H7 (cell line): Measurements from ENCODE around the gene TTC7B. TPM values are rescaled to one million over a fixed set of nuclear protein-coding genes. Genes with fewer than 3 reads are reported as not detected.

Source experiments
- DNase-seq: peaks from one replicate; pipeline ENCODE4 v3.0.0; 2012
- H3K27me3 ChIP-seq: 2 replicates; pipeline ENCODE4 v1.6.0; 2011; ENCODE audit warnings: mild to moderate bottlenecking, low read length; ENCODE audit not compliant: control insufficient read depth, insufficient read depth
- H3K36me3 ChIP-seq: replicated peaks from 2 replicates; pipeline ENCODE4 v1.5.1; 2011; ENCODE audit warnings: low read length; ENCODE audit not compliant: control insufficient read depth, insufficient read depth
- H3K4me3 ChIP-seq: 2 replicates; pipeline ENCODE4 v1.5.1; 2011; ENCODE audit warnings: low read depth, mild to moderate bottlenecking, control low read depth, low read length, moderate library complexity; ENCODE audit not compliant: insufficient read depth
- total RNA-seq: library from RNA; depleted of rRNA; stranded (reverse); fragments of >200 nt; shearing (Covaris generic); gene quantifications from 2 replicates; pipeline ENCODE4 v1.2.3, GENCODE V29; 2014

TTC7B gene
- total RNA-seq, 1 experiment from 2014 or later = 27.4 TPM

DNA sequence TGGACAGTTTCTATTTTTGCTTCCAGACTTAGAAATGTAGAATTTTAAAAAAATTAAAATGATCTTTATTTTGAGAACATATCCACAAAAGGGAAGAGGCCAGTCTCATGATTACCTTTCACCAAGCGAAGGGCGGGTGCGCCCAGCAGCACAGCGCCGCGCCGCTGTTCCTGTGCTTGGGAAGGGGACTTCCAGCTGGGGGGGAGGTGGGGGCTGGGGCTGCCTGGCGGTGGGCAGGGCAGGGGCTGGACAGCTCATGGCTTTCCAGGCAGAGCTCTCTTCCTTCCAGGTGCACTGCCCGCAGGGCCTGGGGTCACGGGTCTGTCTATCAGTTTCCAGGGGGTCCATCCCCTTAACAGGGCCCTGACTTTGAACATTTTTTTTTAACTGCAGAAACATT is 199.9 kb downstream of the TTC7B start:
- Histone ChIP-seq H3K4me3 (no peak overlapping the region), H3K27me3 (no peaks in the 10 kb centered on the region), H3K36me3 (no peaks in the 10 kb centered on the region; the same call in 1 of the 2 replicates)
- DNase-seq = peak; percentile 78

DNA sequence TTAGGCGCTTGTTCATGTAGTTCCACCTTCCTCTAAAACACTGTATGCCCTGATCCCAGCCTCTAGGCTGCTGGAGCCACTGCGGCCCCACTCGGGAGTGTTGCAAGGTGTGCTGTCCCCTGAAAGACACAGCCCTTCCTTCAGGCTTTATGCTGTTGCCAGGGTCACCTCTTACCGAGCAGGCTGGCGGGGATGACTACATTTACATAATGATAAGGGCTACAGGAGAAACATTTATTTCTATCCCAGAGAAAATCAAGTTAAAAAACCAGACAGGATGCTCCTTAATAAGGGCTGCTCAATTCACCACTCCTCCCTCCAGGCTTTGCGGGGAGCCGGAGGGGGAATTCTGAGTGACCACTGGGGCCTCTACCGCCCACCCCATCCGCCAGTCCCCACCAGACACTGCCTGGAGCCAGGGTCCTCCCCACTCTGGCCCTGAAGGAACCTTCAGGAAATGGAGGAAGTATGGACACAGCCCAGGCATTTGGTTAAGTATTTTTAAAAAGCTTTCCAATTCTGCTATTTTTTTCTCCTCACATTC is 200.6 kb downstream of the TTC7B start:
- Histone ChIP-seq H3K27me3 (no peaks in the 10 kb centered on the region), H3K36me3 (no peaks in the 10 kb centered on the region; the same call in 1 of the 2 replicates), H3K4me3 (no peak overlapping the region)
- DNase-seq = peak; percentile 61

DNA sequence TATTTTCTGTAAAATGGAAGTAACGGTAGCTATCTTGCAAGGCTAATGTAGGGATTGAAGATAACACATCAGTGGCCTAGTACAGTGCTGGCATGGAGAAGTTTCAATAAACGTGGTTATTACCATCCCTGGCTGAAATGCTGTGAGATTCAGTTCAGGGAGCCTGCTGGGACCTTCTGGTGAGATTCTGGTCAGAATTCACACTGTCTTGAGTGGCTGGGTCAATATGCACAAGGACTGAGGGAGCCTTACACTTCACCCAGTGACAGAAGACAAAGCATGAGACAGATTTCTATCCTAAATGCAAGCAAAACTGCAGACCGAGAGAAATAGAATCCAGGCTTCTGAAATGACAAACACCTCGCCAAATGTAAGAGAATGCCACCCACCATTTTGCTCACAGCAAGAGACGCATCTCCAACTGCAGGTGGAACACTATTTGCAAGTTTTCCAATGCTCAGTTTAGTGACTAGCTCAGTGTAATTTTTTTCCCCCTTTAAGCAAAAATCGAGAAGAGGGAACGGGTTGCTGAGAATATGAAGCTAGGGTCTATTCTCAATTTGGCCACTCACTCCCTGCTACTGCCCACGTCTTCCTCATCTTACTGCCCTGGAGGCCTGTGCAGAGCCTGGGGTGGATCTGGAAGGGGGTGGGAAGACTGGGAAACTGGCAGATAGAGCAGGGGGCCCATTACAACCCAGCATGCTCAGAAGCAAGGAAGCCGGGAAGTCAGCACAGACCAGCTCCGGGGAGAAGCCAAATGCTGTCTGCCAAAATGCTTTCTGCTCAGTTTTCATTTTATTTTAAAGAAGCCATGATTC is 201.3 kb downstream of the TTC7B start:
- H3K4me3 ChIP-seq = no peak overlapping the region
- H3K27me3 ChIP-seq = no peaks in the 10 kb centered on the region
- no peak for DNase-seq
- no peaks in the 10 kb centered on the region; the same call in 1 of the 2 replicates for H3K36me3 ChIP-seq

DNA sequence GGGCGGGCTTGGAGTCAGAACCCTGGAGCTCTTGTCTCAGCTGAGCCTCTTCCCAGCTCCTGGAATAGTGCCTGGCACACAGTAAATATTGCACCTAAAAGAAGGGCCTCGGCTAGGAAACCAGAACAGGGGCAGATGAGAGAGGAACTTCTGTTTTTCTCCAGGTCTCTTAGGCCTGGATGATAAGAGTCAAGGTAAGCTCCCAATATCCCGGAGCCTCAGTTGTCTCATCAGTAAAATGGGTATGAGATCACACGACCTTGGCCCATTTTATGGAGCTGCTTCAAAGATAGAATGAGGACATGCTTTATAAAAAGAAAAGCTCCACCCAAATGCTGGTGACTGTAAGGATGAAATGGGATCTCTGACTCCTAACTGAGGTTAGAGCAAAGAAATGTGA is 202.2 kb downstream of the TTC7B start:
- Histone ChIP-seq H3K36me3 (no peaks in the 10 kb centered on the region; the same call in 1 of the 2 replicates), H3K27me3 (no peaks in the 10 kb centered on the region), H3K4me3 (no peak overlapping the region)
- DNase-seq = no peak

- no peak overlapping the region for H3K4me3 ChIP-seq
- no peaks in the 10 kb centered on the region; the same call in 1 of the 2 replicates for H3K36me3 ChIP-seq
- no peaks in the 10 kb centered on the region for H3K27me3 ChIP-seq
- no peak for DNase-seq
Measured at GRCh38 chr14:90613453-90613852, 202.8 kb downstream of the TTC7B start.

DNA sequence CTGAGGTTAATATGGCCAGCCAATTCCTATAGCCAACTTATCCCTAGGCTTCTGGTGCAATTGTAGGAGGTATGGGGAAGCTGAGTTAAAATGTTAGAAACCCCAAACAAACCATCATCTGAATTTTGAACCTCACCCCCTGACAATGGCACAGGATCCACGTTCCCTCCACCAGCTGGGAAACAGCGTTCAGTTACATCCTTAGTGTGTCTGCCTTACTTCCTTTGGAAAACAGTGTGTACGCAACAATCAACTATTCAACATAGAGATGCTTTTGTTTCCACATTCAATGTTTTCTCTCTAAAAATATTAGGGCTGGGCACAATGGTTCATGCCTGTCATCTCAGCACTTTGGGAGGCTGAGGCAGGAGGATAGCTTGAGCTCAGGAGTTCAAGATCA is 203.4 kb downstream of the TTC7B start:
- Histone ChIP-seq H3K36me3 (no peaks in the 10 kb centered on the region; the same call in 1 of the 2 replicates), H3K4me3 (no peak overlapping the region), H3K27me3 (no peaks in the 10 kb centered on the region)
- DNase-seq = no peak

DNA sequence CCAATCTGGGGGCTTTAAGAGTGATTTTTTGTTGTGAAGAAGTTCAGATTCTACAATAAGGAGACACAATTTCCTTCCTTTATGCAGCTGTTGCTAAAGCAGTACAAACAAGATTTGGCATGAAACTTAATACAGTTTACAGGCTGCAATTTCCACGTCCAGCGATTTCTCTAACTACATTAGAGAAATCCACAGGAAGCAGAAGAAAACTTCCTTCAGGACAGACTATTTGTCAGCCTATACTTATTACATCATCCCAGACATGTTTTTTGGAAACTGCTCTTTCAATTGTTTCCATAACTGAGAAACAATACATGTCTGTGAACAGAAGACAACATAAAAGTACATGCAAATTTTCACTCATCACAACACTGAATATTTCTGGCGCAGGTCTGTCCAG is 204.3 kb downstream of the TTC7B start:
- no peaks in the 10 kb centered on the region; the same call in 1 of the 2 replicates for H3K36me3 ChIP-seq
- no peak overlapping the region for H3K4me3 ChIP-seq
- DNase-seq = no peak
- no peaks in the 10 kb centered on the region for H3K27me3 ChIP-seq

DNA sequence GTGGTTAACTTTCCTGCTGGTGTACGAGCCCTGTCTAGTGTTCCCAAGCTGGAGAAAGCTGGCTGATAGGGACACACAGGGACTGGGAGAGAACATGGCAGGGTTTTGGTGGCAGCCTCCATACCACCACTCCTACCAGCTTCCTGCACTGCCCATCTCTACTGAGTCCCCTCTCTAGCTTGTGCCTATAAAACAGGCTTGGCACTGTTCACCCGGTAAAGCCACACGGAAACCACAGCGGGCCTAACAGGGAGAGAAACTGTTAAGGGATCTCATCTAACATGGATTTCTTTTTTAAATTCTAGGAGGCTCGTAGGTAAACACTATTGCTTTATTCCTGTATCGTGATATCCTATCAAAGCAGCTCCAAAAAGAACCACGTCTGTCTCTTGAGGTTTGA is 204.7 kb downstream of the TTC7B start:
- DNase-seq = no peak
- Histone ChIP-seq H3K4me3 (no peak overlapping the region), H3K36me3 (no peaks in the 10 kb centered on the region; the same call in 1 of the 2 replicates), H3K27me3 (no peaks in the 10 kb centered on the region)

GRCh38 chr14:90610346-90611040 is 205.7 kb downstream of the TTC7B start:
- Histone ChIP-seq H3K27me3 (no peaks in the 10 kb centered on the region), H3K4me3 (no peak overlapping the region), H3K36me3 (no peaks in the 10 kb centered on the region; the same call in 1 of the 2 replicates)
- no peak for DNase-seq

DNA sequence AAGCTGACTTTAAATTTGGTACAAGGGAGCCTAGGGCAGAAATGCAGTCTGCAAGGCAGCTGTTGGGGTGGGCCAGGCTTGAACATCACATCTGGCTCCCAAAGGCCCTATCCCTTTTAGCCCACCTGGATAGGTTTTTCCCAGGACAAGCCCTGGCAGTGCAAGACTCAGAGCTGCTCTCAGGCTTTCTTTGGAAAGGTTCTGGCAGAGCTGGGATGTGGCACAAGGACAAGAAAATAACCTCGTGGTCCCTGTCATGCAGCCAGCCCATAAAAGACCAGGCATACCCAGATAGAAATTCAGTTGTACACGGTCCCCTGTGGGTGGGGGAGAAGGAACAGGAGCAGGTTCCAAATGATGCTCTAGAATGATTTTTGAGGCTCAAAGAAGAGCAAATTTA is 206.9 kb downstream of the TTC7B start:
- DNase-seq = no peak

DNA sequence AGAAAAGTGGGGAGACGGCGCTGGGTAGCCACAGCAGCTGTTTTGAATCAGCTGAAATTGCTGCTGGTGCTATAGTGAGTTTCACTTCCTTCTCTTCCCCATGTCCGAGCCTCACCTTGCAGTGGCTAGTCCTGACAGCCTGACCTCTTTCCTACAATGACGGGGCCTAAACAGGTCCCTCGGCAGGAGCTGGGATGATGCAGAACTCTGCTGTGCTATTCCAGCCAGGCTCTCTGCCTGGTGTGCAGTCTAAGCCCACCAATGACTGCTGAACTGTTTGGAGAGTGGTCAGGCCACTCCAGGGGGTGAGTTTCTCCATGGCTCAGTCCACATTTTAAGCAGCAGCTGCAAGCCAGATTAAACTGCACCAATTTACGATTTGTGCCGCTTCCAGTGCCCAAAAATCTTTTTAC is 207.3 kb downstream of the TTC7B start:
- Histone ChIP-seq H3K36me3 (no peaks in the 10 kb centered on the region; the same call in 1 of the 2 replicates), H3K4me3 (no peak overlapping the region), H3K27me3 (no peaks in the 10 kb centered on the region)
- no peak for DNase-seq

More for the DNA sequence above, 206.9 kb downstream of the TTC7B start:
- H3K36me3 ChIP-seq = no peaks in the 10 kb centered on the region; the same call in 1 of the 2 replicates
- no peak overlapping the region for H3K4me3 ChIP-seq
- no peaks in the 10 kb centered on the region for H3K27me3 ChIP-seq

- Histone ChIP-seq H3K36me3 (no peaks in the 10 kb centered on the region), H3K27me3 (no peaks in the 10 kb centered on the region), H3K4me3 (no peak overlapping the region)
- no peak for DNase-seq
Measured at GRCh38 chr14:90608281-90608680, 207.9 kb downstream of the TTC7B start.

DNA sequence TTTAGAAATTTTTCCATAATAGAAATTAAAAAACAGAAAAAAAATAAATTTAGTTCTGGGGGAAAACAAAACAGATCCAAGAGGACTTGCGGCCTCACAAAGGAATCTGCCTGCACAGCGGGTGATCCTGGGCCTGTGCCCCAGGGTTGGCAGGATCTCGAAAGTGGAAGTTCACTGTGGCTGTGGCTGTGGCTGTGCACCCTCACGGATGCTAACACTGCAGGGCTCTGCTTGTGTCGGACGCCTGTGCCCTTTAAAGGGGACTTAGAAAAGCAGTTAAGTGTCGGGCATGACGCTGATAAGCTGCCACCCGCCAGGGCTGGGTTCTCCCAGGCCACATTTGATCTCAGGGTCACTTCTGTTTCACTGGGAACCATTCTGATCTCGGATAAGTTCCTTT is 209.1 kb downstream of the TTC7B start:
- Histone ChIP-seq H3K36me3 (no peaks in the 10 kb centered on the region), H3K27me3 (no peaks in the 10 kb centered on the region), H3K4me3 (no peak overlapping the region)
- DNase-seq = no peak

DNA sequence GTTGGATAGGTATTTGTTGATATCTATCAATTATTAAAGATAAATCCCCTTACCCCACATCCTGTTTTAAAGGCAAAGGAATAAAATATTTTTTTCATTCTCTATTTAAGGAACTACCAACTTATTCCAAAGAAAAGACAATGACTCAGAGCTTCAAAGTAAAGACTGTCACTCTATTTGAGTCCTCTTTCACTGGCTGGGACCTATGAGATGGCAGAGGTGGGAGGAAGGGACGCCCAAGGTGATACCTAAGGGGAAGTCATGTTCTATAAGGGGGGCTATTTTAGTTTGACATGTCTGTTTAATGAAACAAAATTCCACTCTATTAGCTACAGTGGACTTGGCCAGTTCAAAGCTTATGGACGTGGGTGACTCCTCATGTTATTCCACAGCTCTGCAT is 209.8 kb downstream of the TTC7B start:
- DNase-seq = no peak
- H3K4me3 ChIP-seq = no peak overlapping the region
- no peaks in the 10 kb centered on the region for H3K36me3 ChIP-seq
- H3K27me3 ChIP-seq = no peaks in the 10 kb centered on the region

GRCh38 chr14:90605430-90605829 is 210.8 kb downstream of the TTC7B start:
- DNase-seq = peak; percentile 64
- H3K4me3 ChIP-seq = no peak overlapping the region
- H3K27me3 ChIP-seq = no peaks in the 10 kb centered on the region
- no peaks in the 10 kb centered on the region for H3K36me3 ChIP-seq
